Measurements from ENCODE around the gene TPK1. TPM values are rescaled to one million over a fixed set of nuclear protein-coding genes. Genes with fewer than 3 reads are reported as not detected.

Gene TPK1
- total RNA-seq, 1 experiment from 2014 or later, result 3.1 TPM

- H3K27ac ChIP-seq (ENCODE audit: insufficient read length, low read depth, low read length), result no peak overlapping the region
- H2AK5ac ChIP-seq (ENCODE audit: insufficient read length, low read length), result no peak overlapping the region
- no peaks in the 10 kb centered on the region for H3K23me2 ChIP-seq (ENCODE audit: insufficient read length, low read depth, low read length, poor library complexity, severe bottlenecking)
Observed at GRCh38 chr7:144796919-144797318, 38.9 kb downstream of the TPK1 start.

More at GRCh38 chr7:144796919-144797318, 38.9 kb downstream of the TPK1 start:
- Histone ChIP-seq H3K4me1 (ENCODE audit: insufficient read depth, low read length) (no peaks in the 10 kb centered on the region), H3K56ac (ENCODE audit: insufficient read length, low read depth, low read length) (no peak overlapping the region), H3K27me3 (ENCODE audit: insufficient read depth, low read length) (no peaks in the 10 kb centered on the region), H4K20me1 (ENCODE audit: control insufficient read depth, insufficient read depth, insufficient read length) (no peaks in the 10 kb centered on the region), H3T11ph (ENCODE audit: low read length) (no peak overlapping the region), H2BK12ac (ENCODE audit: insufficient read length, low read depth, low read length) (no peak overlapping the region), H3K9ac (ENCODE audit: extremely low read depth, insufficient read length, low read length) (no peak overlapping the region), H3K23ac (ENCODE audit: insufficient read length, low read depth, low read length) (no peak overlapping the region), H4K8ac (replicated peaks; ENCODE audit: insufficient read length, low read depth, low read length) (no peak overlapping the region), H3K18ac (ENCODE audit: insufficient read length, low read depth, low read length) (no peak overlapping the region), H2BK20ac (ENCODE audit: low read depth, low read length, poor library complexity, severe bottlenecking) (no peak overlapping the region), H3K14ac (ENCODE audit: insufficient read depth, low read length) (no peak overlapping the region), H3K4ac (ENCODE audit: low read depth, low read length) (no peak overlapping the region), H2BK5ac (ENCODE audit: insufficient read length, low read length) (no peak overlapping the region), H2AFZ (ENCODE audit: low read length) (no peak overlapping the region), H3K4me2 (ENCODE audit: insufficient read depth, insufficient read length, low read length) (no peak overlapping the region), H3K79me2 (ENCODE audit: insufficient read depth, low read length) (no peaks in the 10 kb centered on the region), H4K91ac (ENCODE audit: insufficient read length, low read depth, low read length) (no peak overlapping the region), H3K9me3 (ENCODE audit: control insufficient read depth, low read depth, low read length) (no peaks in the 10 kb centered on the region), H3K79me1 (ENCODE audit: insufficient read depth, low read depth, low read length, poor library complexity, severe bottlenecking) (no peaks in the 10 kb centered on the region), H4K5ac (ENCODE audit: insufficient read length, low read depth, low read length) (no peak overlapping the region), H2BK120ac (ENCODE audit: low read depth, low read length, poor library complexity, severe bottlenecking) (no peak overlapping the region), H2BK15ac (ENCODE audit: low read depth, low read length) (no peak overlapping the region)
- Mint-ChIP-seq H3K4me1 (peaks cover 0 to 6% of the 10 kb centered on the region in 2 experiments; a peak in 1 of 4 replicates), H3K27me3 (ENCODE audit: low read depth) (no peaks in the 10 kb centered on the region), H3K36me3 (ENCODE audit: insufficient read depth in 1 of 3, low read depth in 3 of 3) (peaks cover 2 to 17% (median 5%) of the 10 kb centered on the region in 3 experiments; a peak in 4 of 7 replicates), H3K9me3 (peaks cover 12% of the 10 kb centered on the region in 2 experiments; a peak in 4 of 5 replicates), H3K4me3 (no peak overlapping the region), H3K27ac (no peak overlapping the region)
- no peak for TF ChIP-seq CTCF (conservative IDR thresholded peaks at IDR 0.05)
- DNase-seq, result no peak
- no CpG with 5 or more reads among the region's 5 CpGs for WGBS (ENCODE audit: extremely low coverage, insufficient read length, low lambda C conversion rate)

Measured in H9 (cell line).